Liver (tissue), 9 donors: ENCODE data around the gene LMBRD2. TPM values are rescaled to one million over a fixed set of nuclear protein-coding genes. Genes with fewer than 3 reads are reported as not detected.

Experiments used
- DNase-seq: peaks from one replicate; pipeline ENCODE4 v3.0.0-alpha.2; 2017; ENCODE audit warnings: low spot score
- H3K27ac ChIP-seq, 2 donors: one replicate each; pipeline ENCODE4 v1.7.0; 2013; ENCODE audit warnings: inconsistent platforms in 2 of 2, low read length in 2 of 2, control low read depth in 1 of 2, low read depth in 1 of 2, mild to moderate bottlenecking in 1 of 2
- H3K27me3 ChIP-seq, 4 donors: one replicate each; pipeline versions ENCODE4 v1.6.1 to v1.7.0; 2013; ENCODE audit warnings: low read length in 3 of 4, inconsistent platforms in 1 of 4, mild to moderate bottlenecking in 1 of 4, moderate library complexity in 1 of 4; ENCODE audit not compliant: control insufficient read depth in 4 of 4, insufficient read depth in 4 of 4
- H3K36me3 ChIP-seq, 4 donors: one replicate each; pipeline versions ENCODE4 v1.6.1 to v1.7.0; 2013; ENCODE audit warnings: low read length in 3 of 4, mild to moderate bottlenecking in 3 of 4, low read depth in 1 of 4, moderate library complexity in 1 of 4; ENCODE audit not compliant: control insufficient read depth in 4 of 4, insufficient read depth in 3 of 4
- H3K4me1 ChIP-seq, 4 donors: one replicate each; pipeline versions ENCODE4 v1.6.1 to v1.7.0; 2013; ENCODE audit warnings: low read length in 3 of 4, mild to moderate bottlenecking in 3 of 4, moderate library complexity in 1 of 4; ENCODE audit not compliant: control insufficient read depth in 4 of 4, insufficient read depth in 4 of 4
- H3K4me3 ChIP-seq, 3 donors: one replicate each; pipeline versions ENCODE4 v1.6.1 to v1.7.0; 2013; ENCODE audit warnings: low read length in 3 of 3, control low read depth in 1 of 3, low read depth in 1 of 3, mild to moderate bottlenecking in 1 of 3
- H3K9ac ChIP-seq, 2 donors: one replicate each; pipeline ENCODE4 v1.7.0; 2013; ENCODE audit warnings: low read length in 2 of 2, mild to moderate bottlenecking in 2 of 2, moderate library complexity in 2 of 2, control low read depth in 1 of 2, low read depth in 1 of 2
- H3K9me3 ChIP-seq, 4 donors: one replicate each; pipeline versions ENCODE4 v1.6.1 to v1.7.0; 2013; ENCODE audit warnings: low read length in 3 of 4; ENCODE audit not compliant: control insufficient read depth in 4 of 4
- CTCF ChIP-seq: fragments of 150-350 bp; IDR thresholded peaks from 2 replicates; pipeline ENCODE4 v1.5.1; 2017; ENCODE audit warnings: improper control_type of control experiment, low read depth, low read length; ENCODE audit not compliant: missing input control
- GABPA ChIP-seq, 2 donors: IDR thresholded peaks in 1 of 2; conservative IDR thresholded peaks in 1 of 2; 2 replicates each; pipeline ENCODE4 v1.6.1; 2016; ENCODE audit warnings: antibody characterized with exemption in 2 of 2, mild to moderate bottlenecking in 1 of 2, moderate library complexity in 1 of 2
- HNF4A ChIP-seq, 2 donors: conservative IDR thresholded peaks; 2 replicates each; pipeline ENCODE4 v1.6.1; 2016; ENCODE audit warnings: antibody characterized with exemption in 2 of 2, mild to moderate bottlenecking in 2 of 2
- JUND ChIP-seq, 2 donors: IDR thresholded peaks; 2 replicates each; pipeline ENCODE4 v1.6.1; 2016; ENCODE audit warnings: antibody characterized with exemption in 2 of 2
- MAX ChIP-seq: IDR thresholded peaks from 2 replicates; pipeline ENCODE4 v1.6.1; 2016; ENCODE audit warnings: antibody characterized with exemption
- NR2F2 ChIP-seq: IDR thresholded peaks from 2 replicates; pipeline ENCODE4 v1.6.1; 2016; ENCODE audit warnings: antibody characterized with exemption
- REST ChIP-seq: IDR thresholded peaks from 2 replicates; pipeline ENCODE4 v1.6.1; 2016; ENCODE audit warnings: antibody characterized with exemption, mild to moderate bottlenecking
- RXRA ChIP-seq, 2 donors: IDR thresholded peaks; 2 replicates each; pipeline ENCODE4 v1.6.1; 2017 to 2018; ENCODE audit warnings: antibody characterized with exemption in 2 of 2, mild to moderate bottlenecking in 1 of 2
- YY1 ChIP-seq: IDR thresholded peaks from 2 replicates; pipeline ENCODE4 v1.6.1; 2016; ENCODE audit warnings: antibody characterized with exemption, mild to moderate bottlenecking
- ZBTB33 ChIP-seq: IDR thresholded peaks from 2 replicates; pipeline ENCODE4 v1.6.1; 2016; ENCODE audit warnings: antibody characterized with exemption
- WGBS: extraction: QIAGEN DNeasy Blood & Tissue Kit; methylation state at CpG from one replicate; pipeline ENCODE4 v1.1.7; 2013; 5-methylcytosine and 5-hydroxymethylcytosine counted together
- polyA plus RNA-seq, 2 donors: library from polyadenylated mRNA; stranded (reverse) in 1 of 2; unstranded in 1 of 2; fragments of 200-250 nt in 1 of 2; fragments of >200 nt in 1 of 2; fragmentation: Nextera tagmentation in 1 of 2; extraction: Ambion mirVana in 1 of 2; gene quantifications; one replicate each; pipeline versions ENCODE4 v1.2.1 to v1.2.3, GENCODE V29; 2013 to 2015
- total RNA-seq, 2 donors: library from RNA; depleted of rRNA; stranded (reverse); fragments of >200 nt; gene quantifications; one replicate each; pipeline ENCODE4 v1.2.3, GENCODE V29; 2014
- donor health status: healthy.
- donor health status: healthy.
- donor health status: healthy.
- donor health status: healthy.
- donor health status: healthy.

LMBRD2 gene
- total and polyA plus RNA-seq, 4 donors, result 3.8 to 20.5 (median 9.2) TPM

GRCh38 chr5:36158144-36158543 lies 6.5 kb upstream of the LMBRD2 start:
- Histone ChIP-seq H3K9me3 (no peaks in the 10 kb centered on the region), H3K4me1 (peaks cover 6 to 37% (median 31%) of the 10 kb centered on the region in 4 donors), H3K36me3 (peaks cover 0 to 13% (median 8%) of the 10 kb centered on the region in 4 donors), H3K27me3 (no peaks in the 10 kb centered on the region), H3K9ac (no peak overlapping the region), H3K27ac (no peak overlapping the region), H3K4me3 (no peak overlapping the region)
- DNase-seq, result no peak
- TF ChIP-seq GABPA (IDR thresholded peaks at IDR 0.05 in 1 of 2, conservative IDR thresholded peaks at IDR 0.05 in 1 of 2), result no peak
- TF ChIP-seq MAX, result no peak
- TF ChIP-seq REST, result no peak
- no peak for TF ChIP-seq HNF4A (conservative IDR thresholded peaks at IDR 0.05)
- no peak for TF ChIP-seq ZBTB33
- WGBS, result 73% methylated on average over 2 of the region's 2 CpGs

GRCh38 chr5:36156619-36157018 lies 4.9 kb upstream of the LMBRD2 start:
- H3K9me3 ChIP-seq, result no peaks in the 10 kb centered on the region

More at GRCh38 chr5:36156619-36157018, 4.9 kb upstream of the LMBRD2 start:
- Histone ChIP-seq H3K9ac (no peak overlapping the region), H3K36me3 (peaks cover 0 to 6% (median 4%) of the 10 kb centered on the region in 4 donors), H3K4me3 (no peak overlapping the region), H3K27me3 (no peaks in the 10 kb centered on the region), H3K27ac (no peak overlapping the region), H3K4me1 (peaks cover 6 to 45% (median 37%) of the 10 kb centered on the region in 4 donors)
- TF ChIP-seq YY1 (no peak), NR2F2 (no peak), HNF4A (conservative IDR thresholded peaks at IDR 0.05) (no peak), GABPA (IDR thresholded peaks at IDR 0.05 in 1 of 2, conservative IDR thresholded peaks at IDR 0.05 in 1 of 2) (no peak), REST (no peak), JUND (IDR thresholded peaks at IDR 0.05) (no peak), RXRA (IDR thresholded peaks at IDR 0.05) (no peak), CTCF (no peak), MAX (no peak)
- DNase-seq, result no peak
- 83% methylated on average over 1 of the region's 1 CpG for WGBS
